Transverse colon (tissue), 4 donors: ENCODE measurements around the gene CHD6. TPM values are rescaled to one million over a fixed set of nuclear protein-coding genes. Genes with fewer than 3 reads are reported as not detected.

Experiments
- DNase-seq: peaks from one replicate; pipeline ENCODE4 v3.0.0-alpha.2; 2019
- H3K27ac ChIP-seq, 4 donors: fragments of 200-600 bp; sonication (generic); 2 replicates each; pipeline ENCODE4 v1.5.1; 2016 to 2018; ENCODE audit warnings: inconsistent platforms in 4 of 4
- H3K27me3 ChIP-seq: fragments of 200-600 bp; sonication (generic); 2 replicates; pipeline ENCODE4 v1.5.1; 2017; ENCODE audit warnings: inconsistent platforms
- H3K36me3 ChIP-seq, 4 donors: fragments of 200-600 bp; sonication (generic); 2 replicates each; pipeline ENCODE4 v1.5.1; 2017 to 2019; ENCODE audit warnings: inconsistent platforms in 4 of 4
- H3K4me1 ChIP-seq, 4 donors: fragments of 200-600 bp; sonication (generic); 2 replicates each; pipeline ENCODE4 v1.5.1; 2017 to 2020; ENCODE audit warnings: inconsistent platforms in 4 of 4
- H3K4me3 ChIP-seq, 4 donors: fragments of 200-600 bp; sonication (generic); 1 replicate in 1 of 4; 2 replicates in 3 of 4; pipeline versions ENCODE4 v1.5.1 to v1.6.1; 2017 to 2019; ENCODE audit warnings: inconsistent platforms in 4 of 4
- H3K9me3 ChIP-seq, 2 donors: fragments of 200-600 bp; sonication (generic); 2 replicates each; pipeline ENCODE4 v1.5.1; 2017 to 2019; ENCODE audit warnings: inconsistent platforms in 2 of 2
- EP300 ChIP-seq: sonication (generic); formaldehyde crosslinking; IDR thresholded peaks from one replicate; pipeline ENCODE4 v1.6.1; 2017; ENCODE audit warnings: antibody characterized with exemption, low read depth
- POLR2A ChIP-seq: fragments of 450-650 bp; IDR thresholded peaks from one replicate; pipeline ENCODE4 v1.6.1; 2016; ENCODE audit warnings: antibody characterized with exemption, mild to moderate bottlenecking, moderate library complexity
- POLR2AphosphoS5 ChIP-seq, 3 donors: sonication (generic); formaldehyde crosslinking; IDR thresholded peaks; one replicate each; pipeline ENCODE4 v1.6.1; 2016; ENCODE audit warnings: antibody characterized with exemption in 3 of 3
- WGBS, 2 donors: methylation state at CpG; one replicate each; pipeline ENCODE4 v1.1.5; 2018; ENCODE audit warnings: low coverage in 1 of 2; 5-methylcytosine and 5-hydroxymethylcytosine counted together
- in situ Hi-C, 4 donors: fragments of 200-750 bp; cut with MboI; loops; one replicate each; pipeline versions ENCODE4 v1.15.0 to v1.15.1; 2017; ENCODE audit warnings: low sequenced_read_pairs in 3 of 4, low pct_ligation_motif_present in 1 of 4, low pct_unique_long_range_greater_than_20kb in 1 of 4
- intact Hi-C: fragments of 100-400 bp; cut with DNase I; formaldehyde crosslinking; loops from one replicate; pipeline ENCODE4 v1.15.1; 2023; ENCODE audit warnings: low total_unique reads
- total RNA-seq, 4 donors: library from RNA; depleted of rRNA; stranded (reverse); fragments of >200 nt; gene quantifications; one replicate each; pipeline ENCODE4 v1.1.0, GENCODE V29; 2016
- TF ChIP-seq, protein P1 (sequence below), 5 experiments: fragments of 200-600 bp in 3 of 5; fragments of 450-650 bp in 2 of 5; sonication (generic) in 3 of 5; IDR thresholded peaks; 1 replicate in 2 of 5; 2 replicates in 3 of 5; pipeline ENCODE4 v1.5.1; 2016 to 2017; ENCODE audit warnings: antibody characterized with exemption in 5 of 5, inconsistent platforms in 3 of 5, mild to moderate bottlenecking in 2 of 5, moderate library complexity in 1 of 5

CHD6 gene
- total RNA-seq, 4 donors from 2014 or later = 27.3 to 42.1 (median 27.9) TPM

DNA sequence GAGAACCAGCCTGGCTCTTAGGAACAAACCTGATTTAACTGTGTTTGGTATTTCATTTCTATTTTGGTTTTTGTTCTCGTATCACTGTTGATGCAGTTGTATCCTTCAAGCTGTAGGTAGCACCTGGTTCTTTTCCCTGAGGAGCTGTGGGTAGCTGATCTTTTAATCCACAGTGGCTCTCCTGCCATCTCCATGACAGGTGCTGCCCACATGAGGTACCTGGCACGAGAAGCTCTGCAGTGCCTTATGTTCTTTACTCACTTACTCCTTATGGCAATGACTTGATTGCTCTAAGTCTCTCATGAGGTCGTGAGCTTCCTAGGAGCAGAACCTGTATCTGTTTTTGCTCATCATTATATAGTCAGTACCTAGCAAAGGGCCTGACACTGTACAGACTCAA lies 177.3 kb downstream of the CHD6 start:
- H3K27me3 ChIP-seq = no peaks in the 10 kb centered on the region
- in situ Hi-C loops (no loop called here), intact Hi-C loops (no loop called here)
- H3K36me3 ChIP-seq = peaks cover 0 to 51% (median 14%) of the 10 kb centered on the region in 4 donors
- WGBS, 2 donors = 71% methylated on average over 3 of the region's 3 CpGs; no CpG with 5 or more reads in 1 of the 2 donors
- H3K9me3 ChIP-seq = no peaks in the 10 kb centered on the region
- no peaks in the 10 kb centered on the region for H3K4me1 ChIP-seq
- H3K4me3 ChIP-seq = no peak overlapping the region
- DNase-seq = no peak
- TF ChIP-seq EP300 = no peak
- TF ChIP-seq POLR2A = no peak
- TF ChIP-seq POLR2AphosphoS5 (IDR thresholded peaks at IDR 0.05) = no peak
- TF ChIP-seq, protein P1, sequence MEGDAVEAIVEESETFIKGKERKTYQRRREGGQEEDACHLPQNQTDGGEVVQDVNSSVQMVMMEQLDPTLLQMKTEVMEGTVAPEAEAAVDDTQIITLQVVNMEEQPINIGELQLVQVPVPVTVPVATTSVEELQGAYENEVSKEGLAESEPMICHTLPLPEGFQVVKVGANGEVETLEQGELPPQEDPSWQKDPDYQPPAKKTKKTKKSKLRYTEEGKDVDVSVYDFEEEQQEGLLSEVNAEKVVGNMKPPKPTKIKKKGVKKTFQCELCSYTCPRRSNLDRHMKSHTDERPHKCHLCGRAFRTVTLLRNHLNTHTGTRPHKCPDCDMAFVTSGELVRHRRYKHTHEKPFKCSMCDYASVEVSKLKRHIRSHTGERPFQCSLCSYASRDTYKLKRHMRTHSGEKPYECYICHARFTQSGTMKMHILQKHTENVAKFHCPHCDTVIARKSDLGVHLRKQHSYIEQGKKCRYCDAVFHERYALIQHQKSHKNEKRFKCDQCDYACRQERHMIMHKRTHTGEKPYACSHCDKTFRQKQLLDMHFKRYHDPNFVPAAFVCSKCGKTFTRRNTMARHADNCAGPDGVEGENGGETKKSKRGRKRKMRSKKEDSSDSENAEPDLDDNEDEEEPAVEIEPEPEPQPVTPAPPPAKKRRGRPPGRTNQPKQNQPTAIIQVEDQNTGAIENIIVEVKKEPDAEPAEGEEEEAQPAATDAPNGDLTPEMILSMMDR (IDR thresholded peaks at IDR 0.05) = no peak
- H3K27ac ChIP-seq = no peak overlapping the region

DNA sequence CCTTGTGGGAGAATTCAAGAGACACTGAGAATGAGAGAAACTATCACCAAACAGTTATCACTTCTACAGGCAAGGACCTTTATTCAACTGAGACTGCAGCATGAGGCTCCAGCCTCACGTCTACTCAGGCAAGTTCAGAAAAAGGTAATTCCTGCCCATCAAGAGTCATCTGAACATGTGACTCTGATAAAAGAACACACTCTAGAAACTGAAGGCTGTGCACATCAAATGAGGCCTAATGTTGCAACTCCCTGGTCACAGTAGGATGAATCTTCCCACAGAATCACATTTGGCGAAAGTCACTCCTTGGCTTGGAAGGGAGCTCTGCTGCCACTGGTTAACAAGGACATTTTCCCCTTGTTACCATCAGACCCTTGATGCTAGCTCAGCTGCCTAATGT lies 180.3 kb downstream of the CHD6 start:
- H3K4me1 ChIP-seq = no peaks in the 10 kb centered on the region
- no peak for DNase-seq
- TF ChIP-seq POLR2AphosphoS5 (IDR thresholded peaks at IDR 0.05) (no peak), POLR2A (no peak), EP300 (no peak)
- TF ChIP-seq, protein P1 (IDR thresholded peaks at IDR 0.05) = no peak
- H3K9me3 ChIP-seq = no peaks in the 10 kb centered on the region
- H3K4me3 ChIP-seq = no peak overlapping the region
- no peaks in the 10 kb centered on the region for H3K27me3 ChIP-seq
- 60 to 76% methylated on average over 2 of the region's 2 CpGs for WGBS, 2 donors
- H3K36me3 ChIP-seq = peaks cover 0 to 41% (median 12%) of the 10 kb centered on the region in 4 donors
- intact Hi-C loops = no loop called here
- no peak overlapping the region for H3K27ac ChIP-seq
- in situ Hi-C loops = no loop called here

DNA sequence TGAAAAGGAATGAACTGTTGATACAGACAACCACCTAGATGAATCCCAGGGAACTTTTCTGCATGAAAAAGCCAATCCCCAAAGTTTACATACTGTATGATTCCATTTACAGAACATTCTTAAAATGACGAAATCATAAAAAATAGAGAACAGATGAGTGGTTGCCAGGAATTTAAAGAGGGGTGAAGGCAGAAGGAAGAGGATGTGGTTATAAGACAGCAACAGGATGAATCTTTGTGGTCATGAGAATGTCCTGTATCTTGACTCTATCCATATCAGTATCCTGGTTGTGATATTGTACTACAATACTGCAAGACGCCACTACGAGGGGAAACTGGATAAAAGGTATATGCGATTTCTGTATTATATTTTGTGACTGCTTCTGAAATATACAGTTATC lies 181.5 kb downstream of the CHD6 start:
- no peak overlapping the region for H3K4me3 ChIP-seq
- no peaks in the 10 kb centered on the region for H3K9me3 ChIP-seq
- no peak overlapping the region for H3K27ac ChIP-seq
- in situ Hi-C loops (no loop called here), intact Hi-C loops (no loop called here)
- H3K27me3 ChIP-seq = no peaks in the 10 kb centered on the region
- no peaks in the 10 kb centered on the region for H3K4me1 ChIP-seq
- peaks cover 0 to 41% (median 12%) of the 10 kb centered on the region in 4 donors for H3K36me3 ChIP-seq
- no peak for DNase-seq
- WGBS, 2 donors = 79 to 90% methylated on average over 4 of the region's 4 CpGs
- TF ChIP-seq EP300 (no peak), POLR2A (no peak)

DNA sequence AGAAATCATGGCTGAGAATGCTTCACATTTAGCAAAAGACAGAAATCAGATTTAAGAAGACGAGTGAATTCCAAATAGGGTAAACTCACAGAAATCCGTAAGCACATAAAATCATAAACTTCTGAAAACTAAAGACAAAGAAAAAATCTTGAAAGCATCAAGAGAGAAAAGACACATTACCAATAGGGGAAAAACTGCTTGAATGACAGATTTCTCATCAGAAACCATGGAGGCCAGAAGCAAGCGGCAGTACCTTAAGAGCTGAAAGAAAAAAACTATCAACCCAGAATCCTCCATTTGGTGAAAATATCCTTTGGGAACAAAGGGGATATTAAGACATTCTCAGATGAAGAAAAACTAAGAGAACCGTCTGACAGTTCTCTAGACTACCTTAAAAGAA lies 185.0 kb downstream of the CHD6 start:
- Histone ChIP-seq H3K36me3 (peaks cover 0 to 25% (median 10%) of the 10 kb centered on the region in 4 donors), H3K27ac (no peak overlapping the region), H3K4me3 (no peak overlapping the region), H3K9me3 (no peaks in the 10 kb centered on the region), H3K4me1 (no peaks in the 10 kb centered on the region), H3K27me3 (no peaks in the 10 kb centered on the region)
- intact Hi-C loops (no loop called here), in situ Hi-C loops (no loop called here)
- DNase-seq = no peak
- 85 to 88% methylated on average over 4 of the region's 4 CpGs for WGBS, 2 donors
- TF ChIP-seq POLR2A = no peak
- no peak for TF ChIP-seq POLR2AphosphoS5 (IDR thresholded peaks at IDR 0.05)
- no peak for TF ChIP-seq EP300
- TF ChIP-seq, protein P1 (IDR thresholded peaks at IDR 0.05) = no peak

DNA sequence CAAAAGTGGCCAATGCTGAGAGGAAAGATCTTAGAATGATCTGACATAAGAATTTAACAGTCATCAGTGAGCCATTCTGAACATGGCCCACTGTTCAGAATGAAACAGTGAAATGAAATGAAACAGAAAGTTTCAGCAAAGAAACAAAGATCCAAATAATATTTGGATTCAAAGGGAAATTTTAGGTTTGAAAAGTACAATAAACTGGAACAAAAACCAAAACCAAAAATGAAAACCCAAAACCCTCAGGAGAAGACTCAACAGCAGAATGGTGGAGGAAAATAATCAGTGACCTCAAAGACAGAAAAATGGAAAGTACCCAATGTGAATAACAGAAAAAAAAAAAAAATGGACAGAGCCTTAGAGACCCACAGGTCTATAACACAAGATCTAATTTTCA lies 185.4 kb downstream of the CHD6 start:
- Histone ChIP-seq H3K4me1 (no peaks in the 10 kb centered on the region), H3K27me3 (no peaks in the 10 kb centered on the region), H3K4me3 (no peak overlapping the region), H3K27ac (no peak overlapping the region), H3K36me3 (peaks cover 0 to 21% (median 10%) of the 10 kb centered on the region in 4 donors), H3K9me3 (no peaks in the 10 kb centered on the region)
- in situ Hi-C loops = no loop called here
- no peak for DNase-seq
- no peak for TF ChIP-seq POLR2A
- intact Hi-C loops = no loop called here
